Measurements from ENCODE around the gene COPB1.
A peak's percentile ranks its signal among the peaks of the same experiment; 100 is the strongest.

Gene COPB1

DNA sequence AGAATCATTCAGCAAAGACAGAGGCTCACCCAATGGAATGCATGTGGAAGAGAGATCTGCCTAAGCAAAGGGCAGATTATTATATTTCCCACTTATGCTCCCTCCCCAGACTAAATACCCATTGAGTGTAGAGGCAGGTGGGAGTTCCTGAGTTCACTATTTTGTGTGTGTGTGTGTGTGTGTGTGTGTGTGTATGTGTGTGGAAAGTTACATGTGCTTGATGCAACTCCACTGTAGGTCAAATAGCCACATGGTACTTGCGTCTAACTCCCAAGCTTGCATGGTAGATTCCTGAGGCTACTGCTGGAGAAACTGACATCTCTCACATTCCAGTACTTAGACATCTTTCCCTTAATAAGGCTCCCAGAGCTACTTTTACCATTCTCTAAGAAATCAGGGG, 3.4 kb upstream of the COPB1 start:
- no peak for DNase-seq

DNA sequence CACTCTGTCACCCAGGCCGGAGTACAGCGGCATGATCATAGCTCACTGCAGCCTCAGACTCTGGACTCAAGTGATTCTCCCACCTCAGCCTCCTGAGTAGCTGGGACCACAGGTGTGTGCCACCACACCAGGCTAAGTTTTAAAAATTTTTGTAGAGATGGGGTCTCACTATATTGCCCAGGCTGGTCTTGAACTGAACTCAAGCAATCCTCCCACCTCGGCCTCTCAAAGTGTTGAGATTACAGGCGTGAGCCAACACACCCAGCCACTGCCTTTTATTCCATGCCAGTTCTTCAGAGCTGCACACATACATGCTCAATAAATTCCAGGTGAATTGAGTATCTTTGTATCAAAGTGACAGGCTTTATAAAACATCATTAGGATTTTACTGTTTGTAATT, 2.4 kb upstream of the COPB1 start:
- no peak for DNase-seq

DNA sequence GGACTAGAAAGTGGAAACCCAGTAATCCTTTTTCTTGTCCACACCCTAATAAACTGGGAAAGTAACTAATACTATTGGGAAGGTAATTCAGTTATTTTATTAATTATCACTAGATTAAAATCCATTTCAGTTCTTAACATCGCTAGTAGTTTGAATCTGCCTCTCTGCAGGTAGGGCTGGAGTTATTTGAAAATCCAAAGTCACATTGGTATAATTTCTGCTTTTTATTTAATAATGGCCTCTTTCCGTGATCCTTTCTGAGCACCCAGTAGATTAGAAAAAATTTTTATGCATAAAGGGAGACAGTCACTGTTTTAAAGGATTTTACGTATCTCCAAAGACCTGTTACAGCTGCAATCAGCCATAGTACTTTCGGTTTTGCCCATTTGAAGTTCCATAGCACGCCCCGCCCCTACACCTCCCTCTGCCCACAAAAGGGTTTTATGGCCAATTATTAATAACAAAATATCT, 605 bp upstream of the COPB1 start:
- peak; percentile 24 for DNase-seq

DNA sequence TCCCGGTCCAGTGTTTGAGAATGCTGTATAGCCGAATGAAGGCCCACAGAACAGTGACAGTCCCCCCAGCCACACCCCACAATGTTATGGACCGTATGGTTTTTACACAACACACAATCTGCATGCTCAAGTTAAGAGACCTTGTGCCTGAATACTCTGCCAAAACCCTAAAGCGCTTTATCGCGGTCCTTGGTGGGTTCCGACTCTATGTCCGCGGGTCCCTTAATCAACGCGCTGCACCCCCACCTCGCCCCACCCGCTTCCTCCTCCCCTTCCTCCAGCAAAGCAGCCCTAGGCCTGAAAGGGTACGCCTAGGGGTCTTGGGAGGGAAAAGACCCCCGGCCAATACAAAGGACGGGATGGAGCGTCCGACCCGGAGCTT, 442 bp downstream of the COPB1 start:
- no peak for DNase-seq

DNA sequence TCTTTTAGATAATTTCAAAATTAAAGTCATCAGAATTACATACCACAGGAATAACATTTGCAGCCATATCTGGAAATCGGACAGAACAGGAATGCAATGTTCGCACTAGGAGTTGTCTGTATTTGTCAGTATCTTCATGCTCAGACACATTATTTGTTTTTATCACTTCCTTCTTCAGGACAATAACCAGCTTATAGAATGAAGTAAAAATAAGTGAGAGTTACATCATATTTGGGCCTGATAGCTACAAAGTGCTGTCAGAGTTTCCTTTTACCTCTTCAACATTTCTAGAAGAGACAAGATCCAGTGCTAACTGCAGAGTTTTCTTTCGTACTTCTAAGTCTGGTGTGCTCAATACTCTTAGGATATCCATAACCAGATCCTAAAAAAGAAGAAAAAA, 18.9 kb downstream of the COPB1 start:
- DNase-seq, result no peak

DNA sequence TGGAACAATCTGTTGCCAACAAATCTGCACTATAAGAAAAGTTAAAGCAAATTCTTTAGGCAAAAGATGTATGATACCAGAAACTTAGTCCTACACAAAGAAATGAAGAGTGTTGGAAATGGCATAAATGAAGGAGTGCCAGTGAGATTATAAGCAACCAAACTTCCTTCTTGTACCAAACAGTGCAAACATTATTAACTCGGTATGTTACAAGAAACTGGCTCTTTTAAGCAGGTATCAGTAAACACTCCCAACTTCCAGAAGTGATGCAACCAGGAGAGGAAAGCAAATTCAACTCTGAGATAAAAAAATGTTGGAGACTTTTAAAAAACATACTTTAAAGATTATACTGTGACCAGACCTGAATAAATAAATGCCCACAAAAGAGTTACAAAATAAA, 28.5 kb downstream of the COPB1 start:
- DNase-seq, result no peak

DNA sequence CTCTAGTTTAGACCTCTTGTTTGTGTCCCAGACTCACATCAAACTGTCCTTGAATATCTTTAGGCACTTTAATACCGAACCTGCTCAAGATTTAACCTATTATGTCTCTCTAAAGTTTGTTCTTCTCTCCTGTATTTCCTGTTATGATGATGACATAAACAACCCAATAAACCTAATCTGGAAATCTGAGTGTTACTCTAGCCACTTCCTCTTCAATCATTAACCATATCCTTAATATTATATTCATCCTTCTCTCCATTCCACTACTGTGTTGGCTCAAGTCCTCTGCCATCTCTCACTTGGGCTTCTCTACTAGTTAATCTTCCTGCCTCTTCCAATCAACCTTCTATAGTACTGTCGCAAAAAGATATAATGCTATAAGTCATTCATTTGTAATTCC, 36.0 kb downstream of the COPB1 start:
- no peak for DNase-seq

DNA sequence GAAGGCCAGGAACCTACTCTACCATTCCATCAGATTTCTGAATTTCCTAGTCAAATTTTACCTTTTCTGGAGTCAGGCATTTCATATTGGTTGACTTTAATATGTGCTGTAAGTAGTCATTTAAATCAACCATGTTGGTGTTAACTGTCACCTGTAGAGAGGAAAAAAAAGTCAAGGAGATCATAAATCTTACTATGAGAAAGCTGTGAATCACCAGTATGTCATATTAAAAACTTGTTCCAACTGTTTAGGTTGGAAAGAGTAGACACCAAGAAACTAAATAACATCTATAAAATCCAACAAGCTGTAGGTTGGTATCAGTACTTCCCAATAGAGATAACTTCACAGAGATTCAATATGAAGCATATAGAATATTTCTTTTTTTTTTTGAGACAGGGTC, 39.5 kb downstream of the COPB1 start:
- DNase-seq, result no peak

DNA sequence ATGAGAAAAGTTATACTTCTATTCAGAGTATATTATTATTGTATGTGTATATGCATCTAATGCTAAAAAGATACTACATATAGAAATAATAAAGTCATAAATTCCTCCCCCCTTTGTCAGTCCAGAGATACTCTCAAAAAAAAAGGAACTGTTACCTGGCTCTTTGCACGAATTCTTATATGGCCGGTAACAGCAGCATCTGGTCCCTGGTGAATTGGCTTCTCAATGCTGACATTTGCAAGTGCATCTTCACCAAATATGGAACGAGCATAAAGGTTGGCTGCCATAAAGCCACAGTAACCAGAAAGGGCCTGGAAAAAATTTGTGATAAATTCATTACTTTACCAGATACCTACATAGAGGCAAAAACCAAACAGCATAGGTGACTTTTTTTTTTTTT, 41.2 kb downstream of the COPB1 start:
- DNase-seq, result no peak

DNA sequence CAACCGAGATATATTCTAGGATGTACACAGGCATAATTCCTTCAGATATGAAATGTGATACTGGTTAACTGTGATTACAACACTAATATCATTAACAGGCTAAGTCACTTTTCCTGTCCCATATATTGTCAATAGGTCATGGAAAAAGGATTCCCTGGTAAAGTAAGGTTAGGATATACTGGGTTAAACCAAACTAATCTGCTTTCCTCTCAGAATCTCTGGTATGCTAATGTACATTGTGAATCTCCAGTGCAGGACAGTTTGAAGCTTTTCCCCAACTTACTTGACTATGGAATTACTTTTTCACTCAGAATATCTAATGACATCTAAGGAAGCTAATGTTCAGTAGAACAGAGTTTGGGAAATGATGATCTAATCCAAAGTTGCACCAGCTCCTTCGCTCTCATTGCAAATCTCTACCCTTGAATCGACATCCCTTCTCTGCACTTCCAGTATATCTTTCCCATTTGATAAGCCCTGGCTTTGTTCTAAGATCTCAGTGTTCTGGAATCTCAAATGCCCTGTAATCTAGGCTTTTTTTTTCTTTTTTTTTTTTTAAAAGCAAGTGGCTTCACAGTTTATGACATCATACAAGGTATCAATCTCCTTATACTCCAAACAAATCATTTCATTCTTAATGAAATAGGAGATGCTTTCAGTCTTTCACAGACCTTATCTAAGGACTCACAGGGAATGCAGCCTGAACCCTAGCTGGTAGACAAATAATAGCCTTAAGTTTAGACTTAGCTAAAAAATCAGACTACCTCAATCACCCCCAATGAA, 43.8 kb downstream of the COPB1 start:
- DNase-seq, result no peak

DNA sequence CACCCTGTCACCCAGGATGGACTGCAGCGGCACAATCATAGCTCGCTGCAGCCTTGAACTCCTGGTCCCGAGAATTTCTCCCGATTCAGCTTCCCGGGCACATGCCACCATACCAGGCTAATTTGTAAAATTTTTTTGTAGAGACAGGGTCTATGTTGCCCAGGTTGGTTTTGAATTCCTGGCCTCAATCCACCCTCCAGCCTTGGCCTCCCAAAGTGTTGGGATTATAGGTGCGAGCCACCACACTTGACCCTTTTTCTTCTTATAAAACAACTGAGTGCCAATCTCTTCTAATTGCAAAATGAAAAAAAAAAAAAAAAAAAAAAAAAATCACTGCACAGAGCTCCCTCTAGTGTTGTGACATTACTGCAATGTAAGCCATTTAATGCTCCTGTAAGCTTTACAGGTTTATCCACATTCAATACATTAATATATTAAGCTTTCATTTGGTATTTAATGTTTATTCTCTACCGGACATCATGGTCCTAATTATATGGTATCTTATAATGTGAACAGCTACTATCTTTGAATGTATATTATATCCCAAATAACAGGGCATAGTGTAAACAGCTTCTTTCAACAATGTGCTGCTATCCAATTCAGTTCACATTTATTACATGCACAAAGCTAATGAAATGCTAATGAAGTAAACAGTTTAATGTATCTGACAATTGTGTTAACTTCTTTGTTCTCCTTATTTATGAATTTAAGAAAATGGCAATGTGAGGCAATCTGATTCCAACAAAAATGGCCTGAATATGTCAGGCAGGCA, 44.6 kb downstream of the COPB1 start:
- DNase-seq, result no peak

DNA sequence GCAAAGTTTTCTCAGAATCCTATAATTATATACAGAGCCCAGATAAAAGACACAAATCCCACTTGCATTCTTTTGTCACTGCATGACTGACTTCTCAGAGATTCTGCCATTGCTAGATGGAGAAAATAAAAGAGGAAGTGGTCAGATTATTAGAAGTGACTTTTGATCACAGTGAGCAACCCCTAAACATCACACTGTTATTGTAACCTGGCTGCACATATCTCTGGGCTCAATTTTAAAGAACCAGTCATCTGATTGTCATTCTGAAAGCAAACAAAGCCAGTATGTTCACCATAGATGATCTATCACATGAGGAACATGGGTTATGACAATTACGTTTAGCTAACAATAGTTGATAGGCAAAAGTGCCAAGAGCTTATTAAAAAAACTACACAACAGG, 47.8 kb downstream of the COPB1 start:
- no peak for DNase-seq

DNA sequence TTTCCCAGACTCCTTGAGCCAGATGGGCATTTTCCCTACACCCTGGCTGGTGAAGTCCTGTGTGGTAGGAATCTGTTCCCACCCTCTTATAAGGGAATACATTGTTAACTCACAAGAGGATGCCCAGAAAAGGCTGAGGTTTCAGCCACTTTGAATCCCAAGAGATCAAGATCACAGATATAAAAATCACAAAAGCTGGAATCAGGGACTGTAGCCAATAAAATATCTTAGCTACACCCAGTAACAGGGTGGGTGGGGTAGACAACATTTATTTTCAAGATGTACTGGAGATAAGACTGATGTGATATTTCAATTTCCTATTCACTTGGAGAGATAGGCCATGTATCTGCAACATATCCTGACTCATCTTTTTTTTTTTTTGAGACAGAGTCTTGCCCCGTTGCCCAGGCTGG, 50.3 kb downstream of the COPB1 start:
- DNase-seq, result no peak

DNA sequence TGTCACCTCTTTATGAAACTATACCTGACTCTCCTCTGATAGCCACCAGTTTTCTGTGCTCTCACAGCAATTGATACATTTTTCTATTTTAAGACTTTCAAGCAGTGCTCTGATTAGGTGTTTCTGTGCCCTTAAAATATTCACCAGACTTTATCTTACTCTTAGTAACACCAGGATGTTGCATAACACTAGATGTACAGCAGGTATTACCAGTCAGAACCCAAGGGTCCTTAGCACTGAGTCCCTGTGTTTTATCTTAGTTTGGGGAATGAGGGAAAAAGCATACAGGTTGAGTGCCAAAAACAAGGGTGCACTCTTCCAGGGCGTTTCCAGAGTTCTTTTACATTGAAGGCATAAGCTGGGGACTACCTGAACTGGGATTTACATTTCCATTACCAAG, 51.4 kb downstream of the COPB1 start:
- DNase-seq, result no peak

DNA sequence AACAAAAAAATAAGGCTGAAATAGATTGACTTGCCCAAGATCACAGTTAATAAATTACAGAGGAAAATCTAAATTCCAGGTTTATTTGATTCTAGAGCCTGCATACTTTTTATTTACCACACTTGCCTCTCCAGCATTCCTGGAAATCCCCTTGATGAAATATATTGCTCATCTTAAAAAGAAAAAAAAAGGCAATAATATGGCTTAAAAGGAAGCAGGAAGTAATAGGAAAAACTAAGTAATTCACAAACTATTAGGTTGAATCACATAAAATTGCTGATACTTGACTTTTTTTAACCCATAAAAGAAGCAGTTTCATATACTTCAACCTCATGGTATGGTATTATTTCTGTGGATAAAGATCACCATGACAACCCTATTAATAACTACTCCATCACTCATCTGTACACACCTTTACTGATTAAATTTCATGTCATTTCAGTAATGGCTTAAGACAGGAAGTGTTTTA, 52.9 kb downstream of the COPB1 start:
- DNase-seq, result no peak

DNA sequence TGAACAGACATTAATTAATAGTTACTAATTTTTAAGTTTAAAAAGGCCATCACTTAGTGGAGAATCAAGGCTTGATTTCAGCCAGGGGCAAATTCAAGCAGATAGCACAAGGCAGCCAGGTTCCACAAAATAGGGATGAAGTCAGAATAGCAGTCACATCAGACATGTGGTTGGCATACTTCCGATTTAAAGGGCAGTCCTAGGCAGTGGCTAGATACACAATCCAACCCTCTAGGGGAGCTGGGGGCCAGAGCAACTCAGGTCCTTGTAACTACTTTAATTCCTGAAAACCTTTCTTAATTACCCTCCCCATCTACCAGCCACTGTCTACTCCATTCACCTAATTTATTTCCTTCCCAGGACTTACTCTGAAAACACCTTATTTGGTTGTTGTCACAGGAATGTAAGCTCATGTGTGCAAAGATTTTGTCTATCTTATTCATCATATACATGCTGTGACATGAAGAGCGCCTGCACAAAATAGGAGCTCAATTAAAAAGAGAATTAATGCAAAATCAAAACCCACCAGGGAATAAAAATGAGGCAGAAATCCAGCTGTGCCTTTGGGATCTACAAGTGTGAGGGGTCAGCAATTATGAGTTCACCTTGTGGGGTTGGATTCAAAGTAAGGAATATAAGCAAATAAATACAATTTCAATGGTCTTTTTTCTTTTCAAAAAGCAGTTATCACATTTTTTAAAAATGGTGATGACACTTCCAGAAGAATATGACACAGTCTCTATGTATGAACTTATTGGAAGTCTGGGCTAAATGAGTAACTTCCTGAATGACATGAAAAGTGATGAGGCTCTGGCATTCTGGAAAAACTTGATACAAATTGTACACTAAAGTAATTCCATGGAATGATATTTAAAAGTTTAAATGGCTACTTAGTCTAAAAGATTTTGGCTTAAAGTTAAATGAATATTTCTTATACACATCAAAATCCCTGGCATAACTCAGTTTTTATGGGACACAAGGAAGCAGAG, 53.8 kb downstream of the COPB1 start:
- DNase-seq, result no peak

DNA sequence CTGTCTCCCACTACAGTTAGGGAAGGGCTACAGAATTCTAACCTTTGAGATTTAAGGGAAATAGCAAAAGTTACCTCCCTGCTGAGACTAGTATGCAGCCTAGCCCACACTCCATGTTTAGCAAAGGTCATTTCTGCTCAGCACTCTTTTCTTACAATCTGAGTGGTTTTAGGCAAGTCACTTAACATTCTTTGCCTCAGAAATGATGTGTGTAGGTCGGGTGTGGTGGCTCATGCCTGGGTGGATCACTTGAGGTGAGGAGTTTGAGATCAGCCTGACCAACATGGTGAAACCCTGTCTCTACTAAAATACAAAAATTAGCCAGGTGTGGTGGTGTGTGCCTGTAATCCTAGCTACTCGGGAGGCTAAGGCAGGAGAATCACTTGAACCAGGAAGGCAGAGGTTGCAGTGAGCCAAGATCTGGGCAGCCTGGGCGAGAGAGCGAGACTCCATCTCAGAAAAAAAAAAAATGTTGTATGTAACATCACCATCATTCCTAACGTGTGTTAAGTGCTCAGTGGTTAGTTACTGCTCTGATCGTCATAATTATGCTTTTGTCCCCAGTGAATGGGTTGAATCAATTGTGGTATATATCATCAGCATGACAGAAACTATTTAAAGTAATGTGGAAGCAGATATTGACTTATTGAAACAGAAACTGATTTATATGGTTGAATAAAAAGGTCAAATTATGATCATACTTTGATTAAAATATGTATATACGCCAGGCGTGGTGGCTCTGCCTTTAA, 55.0 kb downstream of the COPB1 start:
- DNase-seq, result no peak

DNA sequence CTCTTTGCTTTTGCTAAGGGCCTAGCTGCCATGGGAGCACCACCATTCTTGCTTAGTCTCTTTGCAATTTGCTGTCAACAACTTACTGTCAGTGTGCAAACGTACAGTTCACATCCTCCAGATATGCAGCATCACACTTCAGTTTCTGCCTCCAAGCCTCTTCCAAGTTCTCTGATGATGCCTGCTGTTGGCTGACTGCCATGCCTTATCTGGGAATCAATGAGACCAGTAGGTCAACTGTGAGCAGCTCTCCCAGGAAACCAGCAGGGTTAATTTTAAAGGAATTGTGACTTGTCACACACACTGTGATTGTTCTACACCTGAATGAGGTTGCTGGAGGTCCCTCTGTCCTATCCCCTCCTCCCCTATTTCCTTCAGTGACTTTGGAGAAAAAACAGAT, 56.0 kb downstream of the COPB1 start:
- DNase-seq, result peak; percentile 5

DNA sequence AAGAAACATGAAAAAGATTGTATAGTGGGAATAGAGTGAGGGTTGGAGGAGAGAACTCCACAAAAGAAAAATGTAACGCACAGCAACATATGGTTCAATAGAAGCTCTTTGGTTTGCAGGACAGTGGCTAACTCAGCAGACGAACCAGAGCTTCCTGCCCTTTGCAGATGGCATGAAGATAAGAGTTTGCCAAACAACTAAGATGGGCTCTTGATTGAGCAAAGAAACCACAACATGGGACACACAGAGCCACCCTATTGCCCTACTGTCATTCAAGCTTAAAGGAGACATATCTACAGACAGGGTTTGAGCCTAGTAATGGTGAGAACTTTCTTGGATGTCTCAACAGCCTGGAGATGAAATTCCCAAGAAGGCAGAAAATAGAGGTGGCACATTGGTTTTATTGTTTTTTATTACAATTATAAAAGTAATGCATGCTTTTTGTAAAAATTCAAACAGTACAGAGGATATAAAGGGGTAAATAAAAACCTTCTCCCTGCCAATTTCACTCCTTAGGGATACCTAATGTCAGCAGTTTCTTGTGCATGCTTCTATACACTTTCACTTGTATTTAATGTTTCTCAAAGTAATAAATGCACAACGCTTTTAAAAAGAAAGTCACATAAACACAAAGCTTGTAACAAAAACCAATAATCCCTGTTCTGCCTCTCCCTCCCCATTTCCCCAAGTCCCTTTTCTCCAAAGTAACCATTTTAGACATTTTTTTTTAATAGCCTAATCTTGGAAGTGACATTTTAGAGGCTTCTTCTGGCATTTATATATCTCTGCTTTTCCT, 63.7 kb downstream of the COPB1 start:
- no peak for DNase-seq

DNA sequence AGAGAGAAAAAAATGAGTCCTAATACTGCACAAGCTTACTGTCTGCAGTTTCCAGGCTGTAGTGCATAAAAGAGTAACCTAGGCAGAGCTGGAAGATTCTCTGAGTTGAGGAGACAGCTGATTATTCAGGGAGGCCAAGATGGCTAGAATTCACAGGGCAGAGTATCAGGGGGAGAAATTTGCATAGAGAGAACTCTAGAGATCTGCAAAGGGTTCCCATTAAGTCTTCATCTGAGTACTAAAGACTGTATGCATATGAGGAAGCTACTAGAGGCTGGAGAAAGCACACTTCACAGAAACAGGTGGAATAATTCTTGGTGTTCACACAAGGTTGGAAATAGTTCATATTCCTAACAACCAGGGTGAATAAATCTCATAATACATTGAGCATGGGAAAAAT, 74.0 kb downstream of the COPB1 start:
- no peak for DNase-seq

DNA sequence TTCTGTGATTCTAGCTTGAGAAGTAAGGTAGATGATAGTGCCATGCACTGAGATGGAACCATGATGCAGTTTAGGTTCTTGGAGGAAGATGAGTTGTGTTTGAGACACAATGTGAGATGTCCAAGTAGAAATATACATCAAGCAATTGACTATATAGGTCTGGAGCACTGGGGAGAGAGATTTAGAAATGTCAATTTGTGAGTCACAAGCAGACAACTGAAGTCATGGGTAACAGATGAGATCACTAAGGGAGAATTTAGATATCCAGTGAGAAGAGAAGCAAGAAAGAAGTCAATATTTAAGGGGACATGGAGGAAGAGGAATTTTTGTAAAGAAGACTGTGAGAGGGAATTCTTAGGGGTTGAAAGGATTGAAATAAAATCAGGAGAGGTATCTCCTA, 75.5 kb downstream of the COPB1 start:
- DNase-seq, result no peak

DNA sequence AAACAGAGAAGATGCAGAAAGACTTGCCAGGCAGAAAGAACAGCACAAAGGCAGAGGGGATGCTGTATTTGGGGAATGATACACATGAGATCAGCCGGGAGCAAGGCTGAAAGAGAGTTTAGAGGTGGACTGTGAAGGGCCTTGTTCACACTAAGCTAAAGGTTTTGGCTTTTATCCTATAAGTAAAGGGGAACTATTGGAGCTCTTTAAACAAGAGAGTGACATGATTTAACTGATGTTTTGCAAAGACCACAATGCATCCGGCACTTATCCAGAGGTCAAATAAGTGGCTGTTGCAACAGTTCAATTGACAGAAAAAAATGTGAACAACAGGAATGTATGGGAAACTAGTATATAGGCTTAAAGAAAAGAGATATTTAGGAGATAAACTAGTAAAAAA, 76.0 kb downstream of the COPB1 start:
- no peak for DNase-seq
